DND-41 (cell line): Measurements from ENCODE around the gene CXCR3.
A peak's percentile ranks its signal among the peaks of the same experiment; 100 is the strongest.

Source experiments
- ATAC-seq: fragments of 200-7000 bp; cut with Tn5 transposase; 3 replicates; pipeline ENCODE4 v1.9.1; 2021; ENCODE audit warnings: low read depth; ENCODE audit not compliant: insufficient read depth
- DNase-seq: peaks from one replicate; pipeline ENCODE4 v3.0.0-alpha.2; 2020
- H2AFZ ChIP-seq: 2 replicates; pipeline ENCODE4 v1.6.0; 2012; ENCODE audit warnings: low read depth, low read length
- H3K27ac ChIP-seq: 2 replicates; pipeline ENCODE4 v1.5.1; 2012; ENCODE audit warnings: low read length, inconsistent platforms
- H3K27me3 ChIP-seq: fragments of 200-600 bp; sonication (generic); 2 replicates; pipeline ENCODE4 v1.6.0; 2012; ENCODE audit warnings: low read length, mild to moderate bottlenecking, inconsistent platforms; ENCODE audit not compliant: insufficient read depth, poor library complexity
- H3K36me3 ChIP-seq: 2 replicates; pipeline ENCODE4 v1.5.1; 2012; ENCODE audit warnings: low read length, inconsistent platforms; ENCODE audit not compliant: insufficient read depth
- H3K4me1 ChIP-seq: 2 replicates; pipeline ENCODE4 v1.5.1; 2012; ENCODE audit warnings: mild to moderate bottlenecking, low read length; ENCODE audit not compliant: insufficient read depth
- H3K4me2 ChIP-seq: 2 replicates; pipeline ENCODE4 v1.6.0; 2012; ENCODE audit warnings: mild to moderate bottlenecking, moderate library complexity, low read length, inconsistent platforms; ENCODE audit not compliant: insufficient read depth
- H3K4me3 ChIP-seq, 2 experiments: fragments of 200-600 bp in 1 of 2; shearing (Covaris generic) in 1 of 2; 2 replicates each; pipeline ENCODE4 v1.5.1; 2012 to 2016; ENCODE audit warnings: inconsistent platforms in 2 of 2, low read length in 2 of 2, mild to moderate bottlenecking in 2 of 2, low read depth in 1 of 2, moderate library complexity in 1 of 2
- H3K79me2 ChIP-seq: 2 replicates; pipeline ENCODE4 v1.6.0; 2012; ENCODE audit warnings: low read length, inconsistent platforms; ENCODE audit not compliant: insufficient read depth
- H3K9ac ChIP-seq: 2 replicates; pipeline ENCODE4 v1.6.0; 2012; ENCODE audit warnings: low read depth, mild to moderate bottlenecking, inconsistent platforms, low read length, moderate library complexity
- H3K9me3 ChIP-seq: 2 replicates; pipeline ENCODE4 v1.5.1; 2012; ENCODE audit warnings: low read length, moderate library complexity, mild to moderate bottlenecking, inconsistent platforms; ENCODE audit not compliant: insufficient read depth, severe bottlenecking
- H4K20me1 ChIP-seq: 2 replicates; pipeline ENCODE4 v1.6.0; 2012; ENCODE audit warnings: low read length; ENCODE audit not compliant: insufficient read depth
- EZH2 ChIP-seq: IDR thresholded peaks from 3 replicates; pipeline ENCODE4 v1.6.1; 2012; ENCODE audit warnings: borderline replicate concordance, low read depth, mild to moderate bottlenecking, moderate library complexity, low read length, inconsistent platforms; ENCODE audit not compliant: severe bottlenecking
- TF ChIP-seq, protein P1 (sequence below): IDR thresholded peaks from 2 replicates; pipeline ENCODE4 v1.5.1; 2012; ENCODE audit warnings: borderline replicate concordance, low read length, moderate library complexity, mild to moderate bottlenecking; ENCODE audit not compliant: poor library complexity, severe bottlenecking; ENCODE audit errors: extremely low read depth

Gene CXCR3

DNA sequence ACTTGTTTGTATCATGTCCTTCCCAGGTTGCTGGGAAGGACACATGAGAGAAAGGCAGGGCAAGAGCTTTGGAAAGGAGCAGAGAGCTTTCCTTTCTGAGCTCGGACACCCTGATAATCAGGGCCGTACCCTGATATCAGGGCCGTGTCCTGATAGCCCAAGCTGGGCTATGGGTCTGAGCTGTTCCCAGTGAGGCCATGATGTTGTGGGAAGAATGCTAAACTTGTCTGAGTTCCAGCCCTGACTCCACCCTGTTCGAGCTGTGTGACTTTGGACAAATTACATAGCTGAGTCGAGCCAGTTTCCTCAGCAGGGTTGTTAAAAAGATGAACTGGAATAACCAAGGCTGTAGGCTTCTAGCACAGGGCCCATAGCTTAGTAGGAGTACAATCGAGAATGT is 3.3 kb upstream of the CXCR3 start:
- no peak for DNase-seq
- Histone ChIP-seq H3K27me3 (no peaks in the 10 kb centered on the region), H3K9ac (no peak overlapping the region), H3K4me2 (no peak overlapping the region), H4K20me1 (0 out of 2 replicates have a peak, but pooled peaks cover 3% of the 10 kb centered on the region), H3K27ac (no peak overlapping the region), H2AFZ (no peak overlapping the region), H3K4me3 (no peak overlapping the region), H3K9me3 (no peaks in the 10 kb centered on the region), H3K36me3 (no peaks in the 10 kb centered on the region), H3K79me2 (no peaks in the 10 kb centered on the region), H3K4me1 (peaks cover 36% of the 10 kb centered on the region)
- no peak for ATAC-seq
- TF ChIP-seq, protein P1, sequence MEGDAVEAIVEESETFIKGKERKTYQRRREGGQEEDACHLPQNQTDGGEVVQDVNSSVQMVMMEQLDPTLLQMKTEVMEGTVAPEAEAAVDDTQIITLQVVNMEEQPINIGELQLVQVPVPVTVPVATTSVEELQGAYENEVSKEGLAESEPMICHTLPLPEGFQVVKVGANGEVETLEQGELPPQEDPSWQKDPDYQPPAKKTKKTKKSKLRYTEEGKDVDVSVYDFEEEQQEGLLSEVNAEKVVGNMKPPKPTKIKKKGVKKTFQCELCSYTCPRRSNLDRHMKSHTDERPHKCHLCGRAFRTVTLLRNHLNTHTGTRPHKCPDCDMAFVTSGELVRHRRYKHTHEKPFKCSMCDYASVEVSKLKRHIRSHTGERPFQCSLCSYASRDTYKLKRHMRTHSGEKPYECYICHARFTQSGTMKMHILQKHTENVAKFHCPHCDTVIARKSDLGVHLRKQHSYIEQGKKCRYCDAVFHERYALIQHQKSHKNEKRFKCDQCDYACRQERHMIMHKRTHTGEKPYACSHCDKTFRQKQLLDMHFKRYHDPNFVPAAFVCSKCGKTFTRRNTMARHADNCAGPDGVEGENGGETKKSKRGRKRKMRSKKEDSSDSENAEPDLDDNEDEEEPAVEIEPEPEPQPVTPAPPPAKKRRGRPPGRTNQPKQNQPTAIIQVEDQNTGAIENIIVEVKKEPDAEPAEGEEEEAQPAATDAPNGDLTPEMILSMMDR = no peak
- TF ChIP-seq EZH2 = no peak

DNA sequence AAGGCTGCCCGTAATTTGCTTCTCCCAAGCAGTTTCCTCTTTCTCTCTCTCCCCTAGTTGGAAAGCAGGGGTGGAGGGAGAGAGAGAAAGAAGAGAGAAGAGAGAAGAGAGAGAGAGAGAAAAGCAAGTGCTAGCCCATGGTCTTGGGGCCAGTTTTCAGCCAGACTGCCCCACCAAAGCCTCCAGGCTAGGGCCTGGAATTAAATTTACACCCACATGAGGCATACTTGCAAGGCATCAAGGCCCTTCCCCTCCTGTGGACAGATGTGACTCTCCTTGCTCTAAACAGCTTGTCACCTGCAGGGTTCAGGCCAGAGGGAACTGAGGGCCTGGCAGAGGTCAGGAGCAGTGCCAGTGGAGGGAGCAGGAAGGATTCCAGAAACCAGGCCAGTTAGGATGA is 1.7 kb upstream of the CXCR3 start:
- H3K27me3 ChIP-seq = no peaks in the 10 kb centered on the region
- 0 out of 2 replicates have a peak, but pooled peaks cover 3% of the 10 kb centered on the region for H4K20me1 ChIP-seq
- no peak for ATAC-seq
- no peaks in the 10 kb centered on the region for H3K79me2 ChIP-seq
- no peak overlapping the region for H3K27ac ChIP-seq
- no peak for DNase-seq
- peaks cover 36% of the 10 kb centered on the region for H3K4me1 ChIP-seq
- H3K4me3 ChIP-seq = no peak overlapping the region
- no peak overlapping the region for H2AFZ ChIP-seq
- TF ChIP-seq, protein P1 = no peak
- TF ChIP-seq EZH2 = no peak
- H3K4me2 ChIP-seq = no peak overlapping the region
- no peak overlapping the region for H3K9ac ChIP-seq
- no peaks in the 10 kb centered on the region; the same call in 1 of the 2 replicates for H3K36me3 ChIP-seq
- no peaks in the 10 kb centered on the region for H3K9me3 ChIP-seq

DNA sequence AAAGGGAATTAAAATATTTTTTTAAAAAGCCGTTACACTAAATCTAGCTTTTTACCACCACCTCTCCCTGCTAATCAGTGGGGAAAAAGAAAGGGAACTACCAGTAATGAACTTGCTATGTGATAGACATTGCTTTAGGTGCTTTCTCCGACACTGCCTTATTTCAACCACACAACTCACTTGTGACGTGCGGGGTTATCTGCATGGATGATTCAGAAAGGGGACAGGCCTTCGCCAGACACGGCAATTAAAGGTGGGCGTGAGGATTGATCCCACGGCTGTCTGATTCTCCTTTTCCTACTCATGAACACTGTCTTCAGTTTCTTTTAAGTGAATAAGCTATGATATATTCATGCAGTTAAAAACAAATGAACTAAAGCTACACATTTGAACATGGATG is 882 bp upstream of the CXCR3 start:
- Histone ChIP-seq H3K9me3 (no peaks in the 10 kb centered on the region), H3K27me3 (no peaks in the 10 kb centered on the region), H3K4me1 (peaks cover 36% of the 10 kb centered on the region), H3K27ac (no peak overlapping the region), H3K36me3 (no peaks in the 10 kb centered on the region; the same call in 1 of the 2 replicates), H4K20me1 (0 out of 2 replicates have a peak, but pooled peaks cover 3% of the 10 kb centered on the region), H3K4me3 (no peak overlapping the region), H3K9ac (no peak overlapping the region), H2AFZ (no peak overlapping the region), H3K79me2 (no peaks in the 10 kb centered on the region), H3K4me2 (no peak overlapping the region)
- TF ChIP-seq EZH2 = no peak
- TF ChIP-seq, protein P1 = no peak
- DNase-seq (no peak), ATAC-seq (no peak)

DNA sequence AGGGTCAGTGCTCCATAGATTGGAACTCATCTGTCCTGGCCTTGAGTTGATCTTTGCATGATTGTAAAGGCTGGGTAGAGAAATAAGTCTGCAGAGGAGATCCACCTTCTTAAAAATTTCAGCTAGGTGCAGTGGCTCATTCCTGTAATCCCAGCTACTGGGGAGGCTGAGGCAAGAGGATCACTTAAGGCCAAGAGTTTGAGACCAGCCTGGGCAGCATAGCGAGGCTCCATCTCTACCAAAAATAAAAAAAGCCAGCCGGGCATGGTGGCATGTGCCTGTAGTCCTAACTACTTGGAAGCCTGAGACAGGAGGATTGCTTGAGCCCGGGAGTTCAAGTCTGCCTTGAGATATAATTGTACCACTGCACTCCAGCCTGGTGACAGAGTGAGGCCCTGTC is 476 bp upstream of the CXCR3 start:
- Histone ChIP-seq H3K27me3 (no peaks in the 10 kb centered on the region), H3K4me3 (no peak overlapping the region), H3K4me1 (peaks cover 36% of the 10 kb centered on the region), H3K9ac (no peak overlapping the region), H3K27ac (peak overlapping the region; percentile 47), H3K4me2 (no peak overlapping the region), H4K20me1 (0 out of 2 replicates have a peak, but pooled peaks cover 3% of the 10 kb centered on the region), H3K9me3 (no peaks in the 10 kb centered on the region), H2AFZ (no peak overlapping the region), H3K36me3 (no peaks in the 10 kb centered on the region; the same call in 1 of the 2 replicates), H3K79me2 (no peaks in the 10 kb centered on the region)
- no peak for ATAC-seq
- TF ChIP-seq, protein P1 = no peak
- no peak for TF ChIP-seq EZH2
- no peak for DNase-seq
